ENCODE data around the gene PEAK1.

PEAK1 gene

DNA sequence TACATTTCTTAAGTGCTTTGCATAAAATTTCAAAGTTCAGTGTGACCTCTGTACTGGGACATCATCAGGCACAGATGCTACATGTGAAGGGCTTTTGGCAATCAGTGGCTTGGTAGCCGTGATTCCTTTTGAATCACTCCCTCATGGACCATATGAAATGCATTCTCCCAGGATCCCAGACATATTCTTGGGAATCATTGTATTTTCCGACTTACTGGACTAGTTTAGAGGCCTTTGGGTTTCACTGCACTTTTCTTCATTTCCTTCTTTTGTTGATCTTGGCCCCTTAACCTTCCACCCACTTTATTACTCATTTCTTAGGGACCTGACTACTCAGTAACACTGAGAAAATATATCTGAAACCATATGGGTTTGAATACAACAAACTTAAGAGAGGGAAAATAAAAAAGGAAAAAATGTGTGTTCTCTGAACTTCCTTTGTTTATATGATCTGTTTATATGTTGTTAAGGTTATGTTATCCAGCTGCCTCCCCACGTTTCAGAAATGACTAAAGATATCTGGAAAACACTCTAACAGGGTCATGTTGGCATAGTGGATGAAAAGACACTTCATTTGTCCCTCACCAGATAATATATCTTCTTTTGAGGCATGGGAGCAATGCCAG is 35.9 kb upstream of the PEAK1 start:
- whole genome bisulfite sequencing (ENCODE audit: insufficient coverage, insufficient read length): no CpG with 5 or more reads among the region's 3 CpGs
- H3K4me1 ChIP-seq (ENCODE audit: control insufficient read depth, insufficient read depth, low read length): no peaks in the 10 kb centered on the region
- no peak for DNase-seq (ENCODE audit: low read depth, low spot score)

DNA sequence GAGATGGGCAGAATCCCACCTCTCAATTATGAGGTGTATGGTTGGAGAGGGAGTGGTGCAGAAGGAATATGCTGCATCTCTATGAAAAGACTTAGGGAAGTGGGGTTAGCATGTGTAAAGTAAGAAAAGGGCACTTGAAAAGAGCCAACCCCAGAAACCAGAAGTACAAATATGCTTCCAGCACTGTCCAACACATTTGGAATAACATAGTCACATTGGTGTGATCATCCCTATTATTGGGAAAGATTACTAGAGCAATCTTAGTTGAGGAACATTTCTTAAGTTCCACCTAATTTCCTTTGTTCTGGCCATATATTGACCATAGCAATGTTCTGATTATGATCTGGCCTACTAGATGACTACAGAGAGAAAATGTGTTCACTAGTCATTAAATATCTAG is 35.0 kb upstream of the PEAK1 start:
- Histone ChIP-seq H3K27ac (ENCODE audit: low read length) (no peak overlapping the region), H3K4me1 (ENCODE audit: control insufficient read depth, insufficient read depth, low read length) (no peaks in the 10 kb centered on the region), H3K36me3 (ENCODE audit: control insufficient read depth, insufficient read depth, low read length) (no peaks in the 10 kb centered on the region), H3K4me3 (ENCODE audit: low read length) (no peak overlapping the region), H3K9me3 (ENCODE audit: control insufficient read depth, insufficient read depth, low read length) (no peaks in the 10 kb centered on the region), H3K27me3 (ENCODE audit: control insufficient read depth, insufficient read depth, low read length) (no peaks in the 10 kb centered on the region)
- DNase-seq (ENCODE audit: low read depth, low spot score): no peak

More for the DNA sequence above, 35.9 kb upstream of the PEAK1 start:
- no peaks in the 10 kb centered on the region for H3K9me3 ChIP-seq (ENCODE audit: control insufficient read depth, insufficient read depth, low read length)
- H3K27me3 ChIP-seq (ENCODE audit: control insufficient read depth, insufficient read depth, low read length): no peaks in the 10 kb centered on the region
- no peaks in the 10 kb centered on the region for H3K36me3 ChIP-seq (ENCODE audit: control insufficient read depth, insufficient read depth, low read length)
- H3K4me3 ChIP-seq (ENCODE audit: low read length): no peak overlapping the region
- no peak overlapping the region for H3K27ac ChIP-seq (ENCODE audit: low read length)

DNA sequence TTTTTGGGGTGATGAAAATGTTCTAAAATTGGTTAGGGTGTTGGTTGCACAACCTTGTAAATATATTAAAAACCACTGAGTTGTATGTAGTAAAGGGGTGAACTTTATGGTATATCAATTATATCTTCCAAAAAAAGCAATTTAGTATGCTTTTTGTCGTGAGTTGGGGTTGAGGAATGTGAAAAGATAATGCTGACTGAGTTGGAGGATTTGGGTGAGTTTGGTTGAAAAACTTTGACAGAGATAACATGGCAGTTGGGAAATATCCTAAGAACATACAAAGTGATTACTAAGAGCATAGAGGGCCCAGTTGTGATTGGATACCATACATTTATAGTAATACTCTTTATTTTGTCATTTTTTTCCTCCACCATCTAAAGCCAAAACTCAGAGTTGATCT is 34.4 kb upstream of the PEAK1 start:
- 100% methylated on average over 1 of the region's 1 CpG for WGBS (ENCODE audit: insufficient coverage, insufficient read length)
- no peak for DNase-seq (ENCODE audit: low read depth, low spot score)
- Histone ChIP-seq H3K9me3 (ENCODE audit: control insufficient read depth, insufficient read depth, low read length) (no peaks in the 10 kb centered on the region), H3K4me1 (ENCODE audit: control insufficient read depth, insufficient read depth, low read length) (no peaks in the 10 kb centered on the region), H3K36me3 (ENCODE audit: control insufficient read depth, insufficient read depth, low read length) (no peaks in the 10 kb centered on the region), H3K27ac (ENCODE audit: low read length) (no peak overlapping the region), H3K4me3 (ENCODE audit: low read length) (no peak overlapping the region), H3K27me3 (ENCODE audit: control insufficient read depth, insufficient read depth, low read length) (no peaks in the 10 kb centered on the region)

DNA sequence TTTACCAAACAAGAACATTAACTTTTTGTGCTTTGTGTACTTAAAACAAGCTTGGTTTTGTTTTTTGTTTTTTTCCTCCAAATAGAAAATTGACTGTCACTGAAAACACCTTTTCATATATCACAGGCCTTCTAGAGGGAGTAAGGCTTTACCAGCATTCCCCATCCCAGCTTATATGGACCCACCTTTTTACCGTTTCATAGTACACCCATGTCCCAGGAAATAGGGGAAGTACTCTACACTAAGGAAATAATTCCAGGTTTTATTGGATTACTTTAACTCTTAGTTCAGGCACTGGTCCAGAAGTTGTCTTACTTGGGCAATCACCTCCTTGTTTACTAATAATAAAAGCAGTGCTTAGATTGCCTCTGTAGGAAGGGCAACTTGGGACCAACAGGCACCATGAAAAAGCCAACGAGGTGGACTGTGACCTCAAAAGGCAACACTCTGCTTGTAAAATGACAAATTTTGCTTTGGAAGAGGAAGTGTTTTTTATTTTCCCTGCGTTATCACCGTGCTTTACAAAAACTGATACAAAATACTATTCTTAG is 27.0 kb upstream of the PEAK1 start:
- Histone ChIP-seq H3K9me3 (ENCODE audit: control insufficient read depth, insufficient read depth, low read length) (no peaks in the 10 kb centered on the region), H3K27me3 (ENCODE audit: control insufficient read depth, insufficient read depth, low read length) (no peaks in the 10 kb centered on the region), H3K4me1 (ENCODE audit: control insufficient read depth, insufficient read depth, low read length) (no peaks in the 10 kb centered on the region), H3K27ac (ENCODE audit: low read length) (no peak overlapping the region), H3K4me3 (ENCODE audit: low read length) (no peak overlapping the region), H3K36me3 (ENCODE audit: control insufficient read depth, insufficient read depth, low read length) (no peaks in the 10 kb centered on the region)
- no peak for DNase-seq (ENCODE audit: low read depth, low spot score)
- no CpG with 5 or more reads among the region's 4 CpGs for WGBS (ENCODE audit: insufficient coverage, insufficient read length)

DNA sequence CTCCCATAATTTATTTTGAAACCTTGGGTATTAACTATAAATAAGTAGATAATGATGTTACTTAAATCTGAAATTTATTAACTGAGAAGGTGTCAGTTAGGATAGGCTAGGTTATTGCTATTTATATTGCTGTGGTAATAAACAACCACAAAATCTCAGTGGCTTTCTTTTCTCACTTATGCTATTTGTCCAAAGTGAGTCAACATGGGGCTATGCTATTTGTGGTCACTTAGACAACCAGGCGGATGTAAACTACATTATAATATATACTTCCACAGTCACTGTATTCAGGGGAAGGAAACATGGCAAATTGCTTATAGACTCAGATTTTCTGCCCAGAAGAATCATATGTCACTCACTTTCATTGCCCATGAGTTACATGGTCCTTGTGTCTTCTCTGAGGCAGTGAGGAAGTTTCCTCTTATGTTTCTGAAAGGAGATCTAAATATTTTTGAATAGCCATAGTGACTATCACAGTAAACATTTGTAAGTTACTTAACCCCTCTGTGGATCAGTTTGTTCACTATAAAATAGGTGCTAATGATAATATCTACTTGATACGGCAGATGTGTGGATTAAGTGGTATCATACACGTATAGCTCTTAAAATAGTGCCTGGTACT is 20.6 kb upstream of the PEAK1 start:
- no peaks in the 10 kb centered on the region for H3K36me3 ChIP-seq (ENCODE audit: control insufficient read depth, insufficient read depth, low read length)
- DNase-seq (ENCODE audit: low read depth, low spot score): no peak
- no CpG with 5 or more reads among the region's 3 CpGs for WGBS (ENCODE audit: insufficient coverage, insufficient read length)
- H3K4me1 ChIP-seq (ENCODE audit: control insufficient read depth, insufficient read depth, low read length): no peaks in the 10 kb centered on the region
- H3K4me3 ChIP-seq (ENCODE audit: low read length): no peak overlapping the region
- H3K9me3 ChIP-seq (ENCODE audit: control insufficient read depth, insufficient read depth, low read length): no peaks in the 10 kb centered on the region
- no peaks in the 10 kb centered on the region for H3K27me3 ChIP-seq (ENCODE audit: control insufficient read depth, insufficient read depth, low read length)
- H3K27ac ChIP-seq (ENCODE audit: low read length): no peak overlapping the region

DNA sequence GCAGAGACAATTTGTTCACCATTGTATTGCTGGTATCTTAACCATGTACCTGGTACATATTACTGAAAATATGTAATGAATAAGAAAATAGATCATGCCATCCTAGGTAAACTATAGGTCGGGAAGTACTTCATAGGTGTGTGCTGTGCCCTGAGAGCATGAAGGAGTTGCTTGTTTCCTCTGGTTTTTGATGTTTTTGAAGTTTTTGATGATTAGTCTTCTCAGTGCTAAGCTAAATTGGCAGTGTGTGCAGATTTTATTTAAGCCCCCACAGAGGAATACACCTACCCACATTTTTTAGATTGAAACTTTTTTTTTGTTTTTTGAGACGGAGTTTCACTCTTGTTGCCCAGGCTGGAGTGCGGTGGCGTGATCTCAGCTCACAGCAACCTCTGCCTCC is 17.4 kb upstream of the PEAK1 start:
- Histone ChIP-seq H3K36me3 (ENCODE audit: control insufficient read depth, insufficient read depth, low read length) (no peaks in the 10 kb centered on the region), H3K27ac (ENCODE audit: low read length) (no peak overlapping the region)
- WGBS (ENCODE audit: insufficient coverage, insufficient read length): no CpG with 5 or more reads among the region's 4 CpGs

DNA sequence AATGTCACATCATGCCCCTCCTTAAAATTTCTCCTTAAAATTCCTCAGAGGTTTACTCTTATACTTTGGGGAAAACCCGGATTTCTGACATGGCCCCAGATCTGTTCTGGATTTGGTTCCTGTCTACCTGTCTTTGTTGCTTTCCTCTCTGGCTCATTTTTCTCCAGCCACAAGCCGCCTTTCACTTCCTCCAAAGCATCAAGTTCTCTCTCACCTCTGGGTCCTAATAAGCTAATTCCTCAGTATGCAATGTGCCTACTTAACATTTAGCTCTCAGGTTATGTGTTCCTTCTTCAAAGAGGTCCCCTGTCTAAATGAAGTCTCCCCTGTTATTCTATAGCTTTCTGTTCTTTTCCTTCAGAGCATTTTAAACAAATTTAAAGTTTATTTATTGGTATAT is 16.9 kb upstream of the PEAK1 start:
- no CpG with 5 or more reads among the region's 2 CpGs for WGBS (ENCODE audit: insufficient coverage, insufficient read length)
- no peak for DNase-seq (ENCODE audit: low read depth, low spot score)
- H3K27ac ChIP-seq (ENCODE audit: low read length): no peak overlapping the region
- no peaks in the 10 kb centered on the region for H3K36me3 ChIP-seq (ENCODE audit: control insufficient read depth, insufficient read depth, low read length)
- no peaks in the 10 kb centered on the region for H3K9me3 ChIP-seq (ENCODE audit: control insufficient read depth, insufficient read depth, low read length)
- H3K4me1 ChIP-seq (ENCODE audit: control insufficient read depth, insufficient read depth, low read length): no peaks in the 10 kb centered on the region
- H3K4me3 ChIP-seq (ENCODE audit: low read length): no peak overlapping the region
- H3K27me3 ChIP-seq (ENCODE audit: control insufficient read depth, insufficient read depth, low read length): no peaks in the 10 kb centered on the region

More for the DNA sequence above, 17.4 kb upstream of the PEAK1 start:
- H3K27me3 ChIP-seq (ENCODE audit: control insufficient read depth, insufficient read depth, low read length): no peaks in the 10 kb centered on the region
- H3K4me1 ChIP-seq (ENCODE audit: control insufficient read depth, insufficient read depth, low read length): no peaks in the 10 kb centered on the region
- H3K4me3 ChIP-seq (ENCODE audit: low read length): no peak overlapping the region
- no peaks in the 10 kb centered on the region for H3K9me3 ChIP-seq (ENCODE audit: control insufficient read depth, insufficient read depth, low read length)
- DNase-seq (ENCODE audit: low read depth, low spot score): no peak

DNA sequence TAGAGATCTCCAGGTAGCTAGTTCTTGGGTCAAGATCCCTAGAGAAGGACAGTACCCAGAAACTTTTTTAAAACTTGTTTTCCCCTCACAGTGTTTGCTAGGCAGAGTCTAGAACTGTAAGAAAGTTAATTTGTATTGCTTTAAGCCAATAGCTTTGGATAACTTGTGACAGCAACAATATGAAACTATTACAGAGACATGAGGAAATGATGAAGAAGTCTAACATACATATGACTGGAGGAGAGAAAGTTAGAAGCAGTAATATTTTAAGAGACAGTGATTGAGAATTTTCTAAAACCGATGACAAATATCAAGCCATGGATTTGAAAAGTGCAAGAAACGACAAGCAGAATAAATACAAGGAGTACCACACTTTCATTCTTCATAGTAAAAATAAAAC is 10.7 kb upstream of the PEAK1 start:
- Histone ChIP-seq H3K4me3 (ENCODE audit: low read length) (no peak overlapping the region), H3K36me3 (ENCODE audit: control insufficient read depth, insufficient read depth, low read length) (no peaks in the 10 kb centered on the region), H3K9me3 (ENCODE audit: control insufficient read depth, insufficient read depth, low read length) (no peaks in the 10 kb centered on the region), H3K27ac (ENCODE audit: low read length) (no peak overlapping the region), H3K4me1 (ENCODE audit: control insufficient read depth, insufficient read depth, low read length) (no peaks in the 10 kb centered on the region), H3K27me3 (ENCODE audit: control insufficient read depth, insufficient read depth, low read length) (no peaks in the 10 kb centered on the region)
- DNase-seq (ENCODE audit: low read depth, low spot score): no peak
- WGBS (ENCODE audit: insufficient coverage, insufficient read length): no CpG with 5 or more reads among the region's 2 CpGs

DNA sequence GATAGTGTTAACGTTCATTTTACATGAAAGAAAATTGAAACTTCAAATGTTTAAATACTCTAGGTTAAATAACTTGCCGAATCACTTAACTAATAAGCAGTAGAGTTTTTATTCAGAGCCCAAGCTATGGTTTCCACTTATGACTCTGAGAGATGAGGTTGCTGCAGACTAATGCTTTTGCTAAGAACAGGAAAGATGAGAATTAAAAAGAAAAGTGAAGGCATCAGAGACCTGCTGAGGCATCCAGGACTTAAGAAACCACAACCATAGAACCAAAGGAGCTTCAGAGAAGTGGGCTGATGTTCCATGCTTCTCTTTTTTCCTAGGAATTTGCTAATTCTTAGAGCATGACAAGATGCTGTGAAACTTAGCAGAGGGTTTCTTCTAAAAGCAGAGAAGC is 10.3 kb upstream of the PEAK1 start:
- no CpG with 5 or more reads among the region's 2 CpGs for WGBS (ENCODE audit: insufficient coverage, insufficient read length)
- no peaks in the 10 kb centered on the region for H3K9me3 ChIP-seq (ENCODE audit: control insufficient read depth, insufficient read depth, low read length)
- no peak for DNase-seq (ENCODE audit: low read depth, low spot score)

DNA sequence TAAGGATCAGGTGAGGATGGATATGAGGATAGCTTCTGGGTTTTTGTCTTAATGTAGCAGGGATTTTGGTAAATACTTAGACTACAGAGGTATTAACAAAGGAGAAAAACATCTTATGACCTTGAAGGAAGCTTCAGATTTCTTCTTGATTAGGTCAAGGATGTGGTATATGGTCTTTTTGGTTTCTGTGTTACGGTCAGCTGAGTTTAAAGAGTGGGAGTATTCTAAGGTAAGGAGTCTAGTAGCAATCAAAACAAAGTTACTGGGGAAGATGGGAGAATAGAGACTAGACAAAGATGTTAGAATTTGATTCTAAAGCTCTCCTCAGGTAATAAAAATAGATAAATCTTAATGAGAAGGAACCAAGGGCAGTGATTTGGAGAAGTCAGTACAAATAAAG is 7.0 kb upstream of the PEAK1 start:
- no peak for DNase-seq (ENCODE audit: low read depth, low spot score)
- Histone ChIP-seq H3K4me1 (ENCODE audit: control insufficient read depth, insufficient read depth, low read length) (no peaks in the 10 kb centered on the region), H3K27ac (ENCODE audit: low read length) (no peak overlapping the region), H3K9me3 (ENCODE audit: control insufficient read depth, insufficient read depth, low read length) (no peaks in the 10 kb centered on the region), H3K27me3 (ENCODE audit: control insufficient read depth, insufficient read depth, low read length) (no peaks in the 10 kb centered on the region), H3K36me3 (ENCODE audit: control insufficient read depth, insufficient read depth, low read length) (no peaks in the 10 kb centered on the region), H3K4me3 (ENCODE audit: low read length) (no peak overlapping the region)
- WGBS (ENCODE audit: insufficient coverage, insufficient read length): no CpG with 5 or more reads among the region's 1 CpG

More for the DNA sequence above, 10.3 kb upstream of the PEAK1 start:
- Histone ChIP-seq H3K36me3 (ENCODE audit: control insufficient read depth, insufficient read depth, low read length) (no peaks in the 10 kb centered on the region), H3K27me3 (ENCODE audit: control insufficient read depth, insufficient read depth, low read length) (no peaks in the 10 kb centered on the region), H3K4me3 (ENCODE audit: low read length) (no peak overlapping the region), H3K27ac (ENCODE audit: low read length) (no peak overlapping the region), H3K4me1 (ENCODE audit: control insufficient read depth, insufficient read depth, low read length) (no peaks in the 10 kb centered on the region)

DNA sequence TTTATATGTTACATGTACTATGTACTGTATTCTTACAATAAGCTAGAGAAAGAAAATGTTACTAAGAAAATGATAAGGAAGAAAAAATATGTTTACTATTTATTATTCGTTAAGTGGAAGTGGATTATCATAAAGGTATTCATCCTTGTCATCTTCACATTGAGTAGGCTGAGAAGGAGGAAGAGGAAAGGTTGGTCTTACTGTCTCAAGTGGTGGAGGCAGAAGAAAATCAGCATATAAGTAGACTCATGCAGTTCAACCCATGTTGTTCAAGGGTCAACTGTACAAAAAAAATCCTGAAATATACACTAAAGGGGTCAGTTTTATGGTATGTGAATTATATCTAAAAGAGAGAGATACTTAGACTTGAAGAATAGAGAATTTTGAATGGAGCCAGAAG is 6.5 kb upstream of the PEAK1 start:
- Histone ChIP-seq H3K36me3 (ENCODE audit: control insufficient read depth, insufficient read depth, low read length) (no peaks in the 10 kb centered on the region), H3K4me3 (ENCODE audit: low read length) (no peak overlapping the region), H3K4me1 (ENCODE audit: control insufficient read depth, insufficient read depth, low read length) (no peaks in the 10 kb centered on the region), H3K27me3 (ENCODE audit: control insufficient read depth, insufficient read depth, low read length) (no peaks in the 10 kb centered on the region), H3K27ac (ENCODE audit: low read length) (no peak overlapping the region), H3K9me3 (ENCODE audit: control insufficient read depth, insufficient read depth, low read length) (no peaks in the 10 kb centered on the region)
- no peak for DNase-seq (ENCODE audit: low read depth, low spot score)
- WGBS (ENCODE audit: insufficient coverage, insufficient read length): 100% methylated on average over 1 of the region's 1 CpG
